Panc1 (cell line): ENCODE measurements around the gene HPCAL1.

Source experiments
- POLR2AphosphoS5 ChIP-seq: IDR thresholded peaks from 2 replicates; pipeline ENCODE4 v1.6.1; 2012; ENCODE audit warnings: mild to moderate bottlenecking, low read depth, low read length, moderate library complexity
- TCF7L2 ChIP-seq: IDR thresholded peaks from 2 replicates; pipeline ENCODE4 v1.6.1; 2011; ENCODE audit warnings: mild to moderate bottlenecking, low read depth, low read length, inconsistent platforms
- TF ChIP-seq, protein P1 (sequence below): fragments of 450-650 bp; IDR thresholded peaks from 2 replicates; pipeline ENCODE4 v1.5.1; 2017; ENCODE audit warnings: mild to moderate bottlenecking

DNA sequence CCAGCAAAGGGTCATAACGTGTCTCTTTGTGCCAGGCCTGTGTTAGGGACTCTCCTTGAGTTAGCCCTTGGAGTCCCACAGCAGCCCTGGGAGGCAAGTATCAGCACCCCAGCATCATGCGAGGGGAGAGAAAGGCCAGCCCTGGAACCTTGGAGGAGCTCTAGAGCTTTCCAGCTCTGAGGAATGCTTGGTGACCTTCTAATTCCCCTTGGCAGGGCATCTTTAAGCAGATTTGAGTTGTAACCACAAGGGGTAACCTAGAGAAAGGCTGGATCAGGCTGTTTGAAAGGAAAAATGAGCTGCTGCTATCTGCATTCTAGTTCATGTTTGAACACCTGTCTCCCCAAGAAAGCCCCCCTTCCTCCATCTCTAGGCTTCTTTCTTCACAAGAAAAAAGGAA is 169.3 kb downstream of the HPCAL1 start:
- TF ChIP-seq, protein P1, sequence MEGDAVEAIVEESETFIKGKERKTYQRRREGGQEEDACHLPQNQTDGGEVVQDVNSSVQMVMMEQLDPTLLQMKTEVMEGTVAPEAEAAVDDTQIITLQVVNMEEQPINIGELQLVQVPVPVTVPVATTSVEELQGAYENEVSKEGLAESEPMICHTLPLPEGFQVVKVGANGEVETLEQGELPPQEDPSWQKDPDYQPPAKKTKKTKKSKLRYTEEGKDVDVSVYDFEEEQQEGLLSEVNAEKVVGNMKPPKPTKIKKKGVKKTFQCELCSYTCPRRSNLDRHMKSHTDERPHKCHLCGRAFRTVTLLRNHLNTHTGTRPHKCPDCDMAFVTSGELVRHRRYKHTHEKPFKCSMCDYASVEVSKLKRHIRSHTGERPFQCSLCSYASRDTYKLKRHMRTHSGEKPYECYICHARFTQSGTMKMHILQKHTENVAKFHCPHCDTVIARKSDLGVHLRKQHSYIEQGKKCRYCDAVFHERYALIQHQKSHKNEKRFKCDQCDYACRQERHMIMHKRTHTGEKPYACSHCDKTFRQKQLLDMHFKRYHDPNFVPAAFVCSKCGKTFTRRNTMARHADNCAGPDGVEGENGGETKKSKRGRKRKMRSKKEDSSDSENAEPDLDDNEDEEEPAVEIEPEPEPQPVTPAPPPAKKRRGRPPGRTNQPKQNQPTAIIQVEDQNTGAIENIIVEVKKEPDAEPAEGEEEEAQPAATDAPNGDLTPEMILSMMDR, result no peak
- TF ChIP-seq POLR2AphosphoS5, result no peak
- TF ChIP-seq TCF7L2, result no peak
